ENCODE measurements around the gene CLIC6. TPM values are rescaled to one million over a fixed set of nuclear protein-coding genes. Genes with fewer than 3 reads are reported as not detected.
A peak's percentile ranks its signal among the peaks of the same experiment; 100 is the strongest.
"Not testable (repeated sequence)": the region's sequence is repeated elsewhere in the genome, so short reads cannot be mapped to it uniquely, and the experiment has no call there.

The CLIC6 gene
- total RNA-seq, 2 experiments from 2014 or later, result 0.10 to 0.12 TPM

- Mint-ChIP-seq H3K27me3 (ENCODE audit: low read depth) (peaks cover 40% of the 10 kb centered on the region), H3K4me3 (peak overlapping the region; percentile 55), H3K36me3 (ENCODE audit: low read depth) (no peaks in the 10 kb centered on the region), H3K27ac (no peak overlapping the region), H3K9me3 (no peaks in the 10 kb centered on the region), H3K4me1 (ENCODE audit: low read depth) (peaks cover 12% of the 10 kb centered on the region)
- CTCF ChIA-PET, result no interaction called here
- intact Hi-C loops (cut with micrococcal nuclease), result no loop called here
- DNase-seq, result peak; percentile 19
Measured at GRCh38 chr21:34669149-34669879, 520 bp downstream of the CLIC6 start.

- H3K4me1 Mint-ChIP-seq (ENCODE audit: low read depth), result peaks cover 12% of the 10 kb centered on the region
- H3K27ac Mint-ChIP-seq; H3K9me3 Mint-ChIP-seq; DNase-seq; H3K36me3 Mint-ChIP-seq (ENCODE audit: low read depth); CTCF ChIA-PET; intact Hi-C loops (cut with micrococcal nuclease): not testable (repeated sequence)
- peak overlapping the region; percentile 55 for H3K4me3 Mint-ChIP-seq
- peaks cover 44% of the 10 kb centered on the region for H3K27me3 Mint-ChIP-seq (ENCODE audit: low read depth)
Measured at GRCh38 chr21:34669880-34670219, 1.1 kb downstream of the CLIC6 start.

- Mint-ChIP-seq H3K36me3 (ENCODE audit: low read depth) (no peaks in the 10 kb centered on the region), H3K9me3 (no peaks in the 10 kb centered on the region), H3K4me3 (peak overlapping the region; percentile 55), H3K27me3 (ENCODE audit: low read depth) (peaks cover 44% of the 10 kb centered on the region), H3K4me1 (ENCODE audit: low read depth) (peaks cover 12% of the 10 kb centered on the region), H3K27ac (no peak overlapping the region)
- no peak for DNase-seq
- intact Hi-C loops (cut with micrococcal nuclease), result no loop called here
- CTCF ChIA-PET, result no interaction called here
Measured at GRCh38 chr21:34670220-34670961, 1.6 kb downstream of the CLIC6 start.

GRCh38 chr21:34670962-34671348 is 2.2 kb downstream of the CLIC6 start:
- Mint-ChIP-seq H3K4me3 (peak overlapping the region; percentile 51), H3K4me1 (ENCODE audit: low read depth) (peaks cover 12% of the 10 kb centered on the region), H3K9me3 (no peaks in the 10 kb centered on the region), H3K27me3 (ENCODE audit: low read depth) (peaks cover 49% of the 10 kb centered on the region), H3K27ac (no peak overlapping the region), H3K36me3 (ENCODE audit: low read depth) (no peaks in the 10 kb centered on the region)
- DNase-seq, result no peak
- intact Hi-C loops (cut with micrococcal nuclease), result no loop called here
- CTCF ChIA-PET, result interaction anchor here (0.6 to 0.7 kb wide), 4 partner anchors 17 to 1317 kb away, joined by 3 to 6 read pairs (median 4); no protein-coding TSS in a partner anchor

GRCh38 chr21:34671462-34671861 is 2.7 kb downstream of the CLIC6 start:
- DNase-seq, result no peak
- CTCF ChIA-PET, result interaction anchor here (0.6 to 0.7 kb wide), 4 partner anchors 17 to 1317 kb away, joined by 3 to 6 read pairs (median 4); no protein-coding TSS in a partner anchor
- intact Hi-C loops (cut with micrococcal nuclease), result no loop called here
- Mint-ChIP-seq H3K27ac (no peak overlapping the region), H3K36me3 (ENCODE audit: low read depth) (no peaks in the 10 kb centered on the region), H3K4me3 (no peak overlapping the region), H3K9me3 (no peaks in the 10 kb centered on the region), H3K4me1 (ENCODE audit: low read depth) (peaks cover 12% of the 10 kb centered on the region), H3K27me3 (ENCODE audit: low read depth) (peaks cover 50% of the 10 kb centered on the region)

- H3K4me3 Mint-ChIP-seq, result no peak overlapping the region
- H3K9me3 Mint-ChIP-seq, result no peaks in the 10 kb centered on the region
- no peak overlapping the region for H3K27ac Mint-ChIP-seq
- CTCF ChIA-PET, result no interaction called here
- peaks cover 51% of the 10 kb centered on the region for H3K27me3 Mint-ChIP-seq (ENCODE audit: low read depth)
- DNase-seq, result no peak
- intact Hi-C loops (cut with micrococcal nuclease), result no loop called here
- no peaks in the 10 kb centered on the region for H3K36me3 Mint-ChIP-seq (ENCODE audit: low read depth)
- peaks cover 12% of the 10 kb centered on the region for H3K4me1 Mint-ChIP-seq (ENCODE audit: low read depth)
Measured at GRCh38 chr21:34671891-34672290, 3.1 kb downstream of the CLIC6 start.

GRCh38 chr21:34673006-34673405 is 4.2 kb downstream of the CLIC6 start:
- Mint-ChIP-seq H3K27ac (no peak overlapping the region), H3K4me1 (ENCODE audit: low read depth) (peaks cover 12% of the 10 kb centered on the region), H3K9me3 (no peaks in the 10 kb centered on the region), H3K36me3 (ENCODE audit: low read depth) (no peaks in the 10 kb centered on the region), H3K27me3 (ENCODE audit: low read depth) (peaks cover 49% of the 10 kb centered on the region), H3K4me3 (no peak overlapping the region)
- CTCF ChIA-PET, result no interaction called here
- no peak for DNase-seq
- intact Hi-C loops (cut with micrococcal nuclease), result no loop called here

- H3K9me3 Mint-ChIP-seq, result no peaks in the 10 kb centered on the region
- no peaks in the 10 kb centered on the region for H3K36me3 Mint-ChIP-seq (ENCODE audit: low read depth)
- H3K27me3 Mint-ChIP-seq (ENCODE audit: low read depth), result peaks cover 39% of the 10 kb centered on the region
- intact Hi-C loops (cut with micrococcal nuclease), result no loop called here
- no peak for DNase-seq
- peaks cover 10% of the 10 kb centered on the region for H3K4me1 Mint-ChIP-seq (ENCODE audit: low read depth)
- H3K4me3 Mint-ChIP-seq, result no peak overlapping the region
- no peak overlapping the region for H3K27ac Mint-ChIP-seq
- CTCF ChIA-PET, result interaction anchor here (0.7 kb wide), 1 partner anchor 693 kb away, joined by 4 read pairs; no protein-coding TSS in a partner anchor
Measured at GRCh38 chr21:34674468-34674867, 5.7 kb downstream of the CLIC6 start.

GRCh38 chr21:34675871-34676270 is 7.1 kb downstream of the CLIC6 start:
- H3K27me3 Mint-ChIP-seq (ENCODE audit: low read depth), result peaks cover 44% of the 10 kb centered on the region
- intact Hi-C loops (cut with micrococcal nuclease), result no loop called here
- no peak overlapping the region for H3K27ac Mint-ChIP-seq
- H3K9me3 Mint-ChIP-seq, result no peaks in the 10 kb centered on the region
- no peak for DNase-seq
- peaks cover 8% of the 10 kb centered on the region for H3K4me1 Mint-ChIP-seq (ENCODE audit: low read depth)
- H3K36me3 Mint-ChIP-seq (ENCODE audit: low read depth), result no peaks in the 10 kb centered on the region
- CTCF ChIA-PET, result no interaction called here
- no peak overlapping the region for H3K4me3 Mint-ChIP-seq

- Mint-ChIP-seq H3K9me3 (peaks cover 9% of the 10 kb centered on the region), H3K4me3 (no peak overlapping the region), H3K4me1 (ENCODE audit: low read depth) (peaks cover 2% of the 10 kb centered on the region), H3K36me3 (ENCODE audit: low read depth) (no peaks in the 10 kb centered on the region), H3K27ac (no peak overlapping the region), H3K27me3 (ENCODE audit: low read depth) (peaks cover 24% of the 10 kb centered on the region)
- intact Hi-C loops (cut with micrococcal nuclease), result no loop called here
- DNase-seq, result no peak
- CTCF ChIA-PET, result no interaction called here
Measured at GRCh38 chr21:34679051-34679450, 10.3 kb downstream of the CLIC6 start.

- Mint-ChIP-seq H3K27ac (no peak overlapping the region), H3K36me3 (ENCODE audit: low read depth) (no peaks in the 10 kb centered on the region), H3K4me3 (no peak overlapping the region), H3K4me1 (ENCODE audit: low read depth) (no peaks in the 10 kb centered on the region), H3K9me3 (peaks cover 9% of the 10 kb centered on the region), H3K27me3 (ENCODE audit: low read depth) (peaks cover 8% of the 10 kb centered on the region)
- CTCF ChIA-PET, result interaction anchor here (0.7 kb wide), 1 partner anchor 1346 kb away, joined by 3 read pairs; no protein-coding TSS in a partner anchor
- DNase-seq, result no peak
- intact Hi-C loops (cut with micrococcal nuclease), result no loop called here
Measured at GRCh38 chr21:34684174-34684876, 15.5 kb downstream of the CLIC6 start.

- H3K4me3 Mint-ChIP-seq, result no peak overlapping the region
- CTCF ChIA-PET, result interaction anchor here (0.6 to 1.2 kb wide), 2 partner anchors 36 to 1340 kb away, joined by 3 read pairs; no protein-coding TSS in a partner anchor
- peaks cover 3% of the 10 kb centered on the region for H3K27me3 Mint-ChIP-seq (ENCODE audit: low read depth)
- H3K4me1 Mint-ChIP-seq (ENCODE audit: low read depth), result no peaks in the 10 kb centered on the region
- DNase-seq, result no peak
- peaks cover 3% of the 10 kb centered on the region for H3K9me3 Mint-ChIP-seq
- no peak overlapping the region for H3K27ac Mint-ChIP-seq
- no peaks in the 10 kb centered on the region for H3K36me3 Mint-ChIP-seq (ENCODE audit: low read depth)
- intact Hi-C loops (cut with micrococcal nuclease), result no loop called here
Measured at GRCh38 chr21:34687065-34687464, 18.3 kb downstream of the CLIC6 start.
